Peyer's patch (tissue), 4 donors: Measurements from ENCODE around the gene ANO2. TPM values are rescaled to one million over a fixed set of nuclear protein-coding genes. Genes with fewer than 3 reads are reported as not detected.

ENCODE experiments used
- DNase-seq, 3 donors: peaks; one replicate each; pipeline ENCODE4 v3.0.0-alpha.2; 2017 to 2019
- H3K27ac ChIP-seq, 4 donors: fragments of 200-600 bp; sonication (generic); one replicate each; pipeline ENCODE4 v1.5.1; 2016 to 2019
- H3K27me3 ChIP-seq, 2 donors: fragments of 200-600 bp; sonication (generic); one replicate each; pipeline ENCODE4 v1.5.1; 2019
- H3K36me3 ChIP-seq, 3 donors: fragments of 200-600 bp; sonication (generic); one replicate each; pipeline ENCODE4 v1.5.1; 2016 to 2019
- H3K4me1 ChIP-seq, 4 donors: fragments of 200-600 bp; sonication (generic); one replicate each; pipeline ENCODE4 v1.5.1; 2016 to 2019
- H3K4me3 ChIP-seq, 4 donors: fragments of 200-600 bp; sonication (generic); 1 replicate in 3 of 4; 2 replicates in 1 of 4; pipeline ENCODE4 v1.5.1; 2016 to 2019; ENCODE audit warnings: mild to moderate bottlenecking in 1 of 4
- H3K9me3 ChIP-seq, 4 donors: fragments of 200-600 bp; sonication (generic); one replicate each; pipeline ENCODE4 v1.5.1; 2016 to 2019; ENCODE audit warnings: mild to moderate bottlenecking in 1 of 4
- POLR2A ChIP-seq, 2 donors: fragments of 450-650 bp; IDR thresholded peaks; one replicate each; pipeline ENCODE4 v1.5.1; 2017; ENCODE audit warnings: antibody characterized with exemption in 2 of 2, mild to moderate bottlenecking in 2 of 2, moderate library complexity in 2 of 2
- total RNA-seq, 4 donors: library from RNA; depleted of rRNA; stranded (reverse); fragments of >200 nt; gene quantifications; one replicate each; pipeline ENCODE4 v1.1.0, GENCODE V29; 2016
- TF ChIP-seq, protein P1 (sequence below), 6 experiments: fragments of 450-650 bp in 4 of 6; fragments of 200-600 bp in 2 of 6; sonication (generic) in 1 of 6; IDR thresholded peaks; one replicate each; pipeline ENCODE4 v1.5.1; 2017 to 2019; ENCODE audit warnings: antibody characterized with exemption in 6 of 6, mild to moderate bottlenecking in 3 of 6, moderate library complexity in 1 of 6

Gene ANO2
- total RNA-seq, 4 donors from 2014 or later, result 0.53 to 23.9 (median 5.8) TPM

GRCh38 chr12:5624486-5625272 is 320.4 kb downstream of the ANO2 start:
- Histone ChIP-seq H3K4me3 (no peak overlapping the region), H3K4me1 (no peaks in the 10 kb centered on the region), H3K9me3 (no peaks in the 10 kb centered on the region), H3K36me3 (no peaks in the 10 kb centered on the region), H3K27me3 (no peaks in the 10 kb centered on the region), H3K27ac (no peak overlapping the region)
- DNase-seq, result no peak
- TF ChIP-seq, protein P1, sequence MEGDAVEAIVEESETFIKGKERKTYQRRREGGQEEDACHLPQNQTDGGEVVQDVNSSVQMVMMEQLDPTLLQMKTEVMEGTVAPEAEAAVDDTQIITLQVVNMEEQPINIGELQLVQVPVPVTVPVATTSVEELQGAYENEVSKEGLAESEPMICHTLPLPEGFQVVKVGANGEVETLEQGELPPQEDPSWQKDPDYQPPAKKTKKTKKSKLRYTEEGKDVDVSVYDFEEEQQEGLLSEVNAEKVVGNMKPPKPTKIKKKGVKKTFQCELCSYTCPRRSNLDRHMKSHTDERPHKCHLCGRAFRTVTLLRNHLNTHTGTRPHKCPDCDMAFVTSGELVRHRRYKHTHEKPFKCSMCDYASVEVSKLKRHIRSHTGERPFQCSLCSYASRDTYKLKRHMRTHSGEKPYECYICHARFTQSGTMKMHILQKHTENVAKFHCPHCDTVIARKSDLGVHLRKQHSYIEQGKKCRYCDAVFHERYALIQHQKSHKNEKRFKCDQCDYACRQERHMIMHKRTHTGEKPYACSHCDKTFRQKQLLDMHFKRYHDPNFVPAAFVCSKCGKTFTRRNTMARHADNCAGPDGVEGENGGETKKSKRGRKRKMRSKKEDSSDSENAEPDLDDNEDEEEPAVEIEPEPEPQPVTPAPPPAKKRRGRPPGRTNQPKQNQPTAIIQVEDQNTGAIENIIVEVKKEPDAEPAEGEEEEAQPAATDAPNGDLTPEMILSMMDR (IDR thresholded peaks at IDR 0.05), result no peak
- no peak for TF ChIP-seq POLR2A (IDR thresholded peaks at IDR 0.05)

GRCh38 chr12:5623411-5623810 is 321.6 kb downstream of the ANO2 start:
- no peak for TF ChIP-seq POLR2A (IDR thresholded peaks at IDR 0.05)
- TF ChIP-seq, protein P1 (IDR thresholded peaks at IDR 0.05), result no peak
- Histone ChIP-seq H3K9me3 (no peaks in the 10 kb centered on the region), H3K27ac (no peak overlapping the region), H3K27me3 (no peaks in the 10 kb centered on the region), H3K4me1 (no peaks in the 10 kb centered on the region), H3K4me3 (no peak overlapping the region), H3K36me3 (no peaks in the 10 kb centered on the region)
- DNase-seq, result no peak

DNA sequence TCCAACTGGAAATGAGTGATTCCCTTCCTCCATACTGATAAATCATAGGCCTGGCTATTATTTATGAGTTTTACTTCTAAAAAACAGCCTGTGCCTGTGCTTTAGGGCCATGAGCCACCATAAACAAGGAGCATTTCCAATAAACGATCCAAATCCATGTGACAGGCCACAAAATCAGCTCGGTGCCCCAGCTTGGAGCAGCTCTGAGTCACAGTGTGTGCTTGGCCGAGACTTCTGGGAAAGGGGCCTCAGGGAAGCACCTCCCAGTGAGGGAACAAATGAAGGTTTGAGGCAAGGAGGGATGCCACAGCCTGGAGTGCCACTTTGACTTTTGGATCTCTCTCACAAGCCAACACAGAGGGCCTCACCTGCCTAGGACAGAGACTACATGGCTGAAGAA is 322.8 kb downstream of the ANO2 start:
- H3K27me3 ChIP-seq, result no peaks in the 10 kb centered on the region
- no peaks in the 10 kb centered on the region for H3K9me3 ChIP-seq
- TF ChIP-seq, protein P1 (IDR thresholded peaks at IDR 0.05), result no peak
- no peak for TF ChIP-seq POLR2A (IDR thresholded peaks at IDR 0.05)
- H3K4me3 ChIP-seq, result no peak overlapping the region
- no peak for DNase-seq
- H3K36me3 ChIP-seq, result no peaks in the 10 kb centered on the region
- H3K4me1 ChIP-seq, result no peaks in the 10 kb centered on the region
- no peak overlapping the region for H3K27ac ChIP-seq

DNA sequence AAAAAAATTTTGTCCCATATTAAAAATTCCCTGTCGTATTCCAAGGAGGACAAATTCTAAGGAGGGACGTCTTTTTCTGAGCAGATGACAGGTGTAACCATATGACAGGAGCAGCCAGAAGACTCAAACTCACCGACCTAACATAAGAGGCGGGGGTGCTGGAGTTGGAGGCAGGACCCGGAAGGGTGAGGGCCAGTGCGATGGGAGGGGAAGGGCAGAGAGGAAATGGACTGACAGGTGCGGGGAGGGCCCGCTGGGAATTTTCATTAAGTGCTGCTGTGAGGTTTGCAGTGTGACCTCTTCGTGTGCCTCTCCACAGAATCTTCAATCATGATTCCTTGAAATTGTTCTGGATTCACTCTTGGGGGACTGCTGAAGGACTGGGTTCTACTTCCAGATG is 323.7 kb downstream of the ANO2 start:
- H3K27ac ChIP-seq, result no peak overlapping the region
- H3K36me3 ChIP-seq, result no peaks in the 10 kb centered on the region
- no peaks in the 10 kb centered on the region for H3K4me1 ChIP-seq
- no peaks in the 10 kb centered on the region for H3K9me3 ChIP-seq
- TF ChIP-seq POLR2A (IDR thresholded peaks at IDR 0.05), result no peak
- TF ChIP-seq, protein P1 (IDR thresholded peaks at IDR 0.05), result no peak
- no peaks in the 10 kb centered on the region for H3K27me3 ChIP-seq
- H3K4me3 ChIP-seq, result no peak overlapping the region
- DNase-seq, result no peak

DNA sequence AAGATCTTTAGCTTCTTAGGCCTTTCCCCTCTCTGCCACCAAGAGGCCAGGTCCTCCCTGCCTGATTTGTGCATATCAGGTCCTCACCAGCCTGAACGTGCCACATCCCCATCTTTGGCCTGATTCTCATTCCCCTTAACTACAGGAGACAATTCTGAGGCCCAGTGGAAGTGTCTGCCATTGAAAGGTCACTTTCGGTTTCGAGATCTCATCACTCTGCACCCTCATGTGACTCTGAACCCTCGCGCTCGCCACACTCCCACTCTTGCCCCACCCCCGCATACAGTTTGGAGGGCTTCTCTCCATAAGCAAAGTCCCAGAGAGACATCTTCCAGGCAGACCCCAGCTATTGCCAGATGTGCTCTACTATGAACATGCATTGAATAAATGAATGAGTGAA is 324.2 kb downstream of the ANO2 start:
- no peak for DNase-seq
- no peak overlapping the region for H3K27ac ChIP-seq
- no peaks in the 10 kb centered on the region for H3K36me3 ChIP-seq
- H3K27me3 ChIP-seq, result no peaks in the 10 kb centered on the region
- TF ChIP-seq POLR2A (IDR thresholded peaks at IDR 0.05), result no peak
- TF ChIP-seq, protein P1 (IDR thresholded peaks at IDR 0.05), result no peak
- no peaks in the 10 kb centered on the region for H3K4me1 ChIP-seq
- H3K4me3 ChIP-seq, result no peak overlapping the region
- no peaks in the 10 kb centered on the region for H3K9me3 ChIP-seq
